HG02798 (cell line): ENCODE measurements around the gene MMS22L.

Source experiments
- ATAC-seq: cut with Tn5 transposase; IDR thresholded peaks from one replicate; pipeline ENCODE4 v1.9.1; 2021; ENCODE audit warnings: mild to moderate bottlenecking; ENCODE audit not compliant: unreplicated experiment, poor library complexity

The MMS22L gene

GRCh38 chr6:97282726-97283617, at the start of gene MMS22L:
TSS of gene MMS22L (minus strand) at chr6:97283216. CDS start at chr6:97282477, 739 bp downstream.
- peak; percentile 97 for ATAC-seq

- ATAC-seq = no peak
These were observed 39.8 kb upstream of the MMS22L start for GRCh38 chr6:97322811-97323210.

GRCh38 chr6:97322226-97322625, 39.2 kb upstream of the MMS22L start:
- ATAC-seq = no peak

- no peak for ATAC-seq
These were observed 34.0 kb upstream of the MMS22L start for GRCh38 chr6:97316978-97317377.

GRCh38 chr6:97312241-97312640, 29.2 kb upstream of the MMS22L start:
- no peak for ATAC-seq

- ATAC-seq = no peak
These were observed 23.7 kb upstream of the MMS22L start for GRCh38 chr6:97306544-97307320.

- ATAC-seq = no peak
These were observed 22.5 kb upstream of the MMS22L start for GRCh38 chr6:97305414-97306066.

GRCh38 chr6:97304701-97305100, 21.7 kb upstream of the MMS22L start:
- no peak for ATAC-seq

- ATAC-seq = peak; percentile 58
These were observed 11.4 kb upstream of the MMS22L start for GRCh38 chr6:97294451-97294850.

GRCh38 chr6:97293198-97293696, 10.2 kb upstream of the MMS22L start:
- ATAC-seq = no peak

- ATAC-seq = no peak
These were observed 9.7 kb upstream of the MMS22L start for GRCh38 chr6:97292671-97293070.

GRCh38 chr6:97291896-97292295, 8.9 kb upstream of the MMS22L start:
- no peak for ATAC-seq

- ATAC-seq = no peak
These were observed 6.3 kb upstream of the MMS22L start for GRCh38 chr6:97289332-97289731.

- ATAC-seq = no peak
These were observed 5.2 kb upstream of the MMS22L start for GRCh38 chr6:97288188-97288587.

GRCh38 chr6:97282238-97282725, 734 bp downstream of the MMS22L start:
- peak; percentile 4 for ATAC-seq

- no peak for ATAC-seq
These were observed 2.2 kb downstream of the MMS22L start for GRCh38 chr6:97280766-97281165.

GRCh38 chr6:97275804-97276203, 7.2 kb downstream of the MMS22L start:
- ATAC-seq = no peak

- ATAC-seq = no peak
These were observed 13.2 kb downstream of the MMS22L start for GRCh38 chr6:97269821-97270220.

GRCh38 chr6:97262676-97263075, 20.3 kb downstream of the MMS22L start:
- no peak for ATAC-seq

- no peak for ATAC-seq
These were observed 36.2 kb downstream of the MMS22L start for GRCh38 chr6:97246842-97247241.
